WTC11 (cell line): Measurements from ENCODE around the gene EXOC6. TPM values are rescaled to one million over a fixed set of nuclear protein-coding genes. Genes with fewer than 3 reads are reported as not detected.
A peak's percentile ranks its signal among the peaks of the same experiment; 100 is the strongest.

Source experiments
- ATAC-seq: fragments of 200-7000 bp; cut with Tn5 transposase; 2 replicates; pipeline ENCODE4 v1.10.0; 2021; ENCODE audit warnings: mild to moderate bottlenecking, moderate library complexity
- CTCF ChIA-PET: fragments of 300-600 bp; sonication (Branson Sonifier 250); formaldehyde crosslinking; loops from one replicate; lab custom pipeline; 2021; ENCODE audit warnings: antibody characterized with exemption; lab: Charles Lee
- POLR2A ChIA-PET: fragments of 350-600 bp; sonication (Branson Sonifier 250); formaldehyde crosslinking; loops from one replicate; lab custom pipeline; 2021; ENCODE audit warnings: antibody characterized with exemption; lab: Charles Lee
- DNase-seq: peaks from one replicate; pipeline ENCODE4 v3.0.0; 2021; ENCODE audit warnings: low spot score
- H3K27ac Mint-ChIP-seq: 2 replicates; pipeline ENCODE4 v1.8.0; 2021; ENCODE audit warnings: mixed read lengths
- H3K27me3 Mint-ChIP-seq: 2 replicates; pipeline ENCODE4 v1.8.0; 2021; ENCODE audit warnings: low read depth, mild to moderate bottlenecking, moderate library complexity, mixed read lengths
- H3K36me3 Mint-ChIP-seq: 2 replicates; pipeline ENCODE4 v1.8.0; 2021; ENCODE audit warnings: mixed read lengths
- H3K4me1 Mint-ChIP-seq: 2 replicates; pipeline ENCODE4 v1.8.0; 2022; ENCODE audit warnings: mixed read lengths
- H3K4me3 Mint-ChIP-seq: 2 replicates; pipeline ENCODE4 v1.8.0; 2021; ENCODE audit warnings: mild to moderate bottlenecking, moderate library complexity, mixed read lengths
- H3K9me3 Mint-ChIP-seq: 2 replicates; pipeline ENCODE4 v1.8.0; 2021; ENCODE audit warnings: mixed read lengths
- ATF2 ChIP-seq: sonication (generic); formaldehyde crosslinking; IDR thresholded peaks from 2 replicates; pipeline ENCODE4 v1.8.1; 2022; ENCODE audit warnings: low read depth, missing genetic modification reagents, borderline replicate concordance
- ATF6 ChIP-seq: sonication (generic); formaldehyde crosslinking; IDR thresholded peaks from 2 replicates; pipeline ENCODE4 v1.8.1; 2023; ENCODE audit warnings: mild to moderate bottlenecking, missing genetic modification reagents
- CREB1 ChIP-seq: sonication (generic); formaldehyde crosslinking; IDR thresholded peaks from 2 replicates; pipeline ENCODE4 v1.8.0; 2023; ENCODE audit warnings: mild to moderate bottlenecking, missing genetic modification reagents
- ELF4 ChIP-seq: sonication (generic); formaldehyde crosslinking; IDR thresholded peaks from 2 replicates; pipeline ENCODE4 v1.8.1; 2022; ENCODE audit warnings: low read depth, mild to moderate bottlenecking, moderate library complexity, missing genetic modification reagents
- ESRRA ChIP-seq: sonication (generic); formaldehyde crosslinking; IDR thresholded peaks from 2 replicates; pipeline ENCODE4 v1.8.1; 2022; ENCODE audit warnings: mild to moderate bottlenecking, missing genetic modification reagents, borderline replicate concordance
- FOXJ3 ChIP-seq: sonication (generic); formaldehyde crosslinking; IDR thresholded peaks from 2 replicates; pipeline ENCODE4 v1.9.0; 2021; ENCODE audit warnings: missing genetic modification reagents, mild to moderate bottlenecking, borderline replicate concordance
- GTF2I ChIP-seq: fragments of 250-450 bp; sonication (Bioruptor Pico); conservative IDR thresholded peaks from 2 replicates; pipeline ENCODE4 v1.4.0; 2021; ENCODE audit warnings: mild to moderate bottlenecking
- HMGXB4 ChIP-seq: sonication (generic); formaldehyde crosslinking; IDR thresholded peaks from 2 replicates; pipeline ENCODE4 v1.8.1; 2023; ENCODE audit warnings: mild to moderate bottlenecking, moderate library complexity, missing genetic modification reagents
- JUN ChIP-seq: sonication (generic); formaldehyde crosslinking; IDR thresholded peaks from 2 replicates; pipeline ENCODE4 v1.8.0; 2023; ENCODE audit warnings: mild to moderate bottlenecking, missing genetic modification reagents
- KAT7 ChIP-seq: sonication (generic); formaldehyde crosslinking; IDR thresholded peaks from 2 replicates; pipeline ENCODE4 v1.8.1; 2023; ENCODE audit warnings: missing genetic modification reagents, mild to moderate bottlenecking, borderline replicate concordance
- MLX ChIP-seq: sonication (generic); formaldehyde crosslinking; IDR thresholded peaks from 2 replicates; pipeline ENCODE4 v1.8.1; 2023; ENCODE audit warnings: mild to moderate bottlenecking, missing genetic modification reagents, moderate library complexity
- MYBL2 ChIP-seq: sonication (generic); formaldehyde crosslinking; IDR thresholded peaks from 2 replicates; pipeline ENCODE4 v1.8.1; 2023; ENCODE audit warnings: mild to moderate bottlenecking, moderate library complexity, missing genetic modification reagents
- NFYB ChIP-seq: sonication (generic); formaldehyde crosslinking; conservative IDR thresholded peaks from 2 replicates; pipeline ENCODE4 v1.8.0; 2022; ENCODE audit warnings: low read depth, missing genetic modification reagents
- NR2C2 ChIP-seq: sonication (generic); formaldehyde crosslinking; IDR thresholded peaks from 2 replicates; pipeline ENCODE4 v1.8.0; 2022; ENCODE audit warnings: mild to moderate bottlenecking, missing genetic modification reagents
- NR3C1 ChIP-seq: sonication (generic); formaldehyde crosslinking; conservative IDR thresholded peaks from 2 replicates; pipeline ENCODE4 v1.8.1; 2023; ENCODE audit warnings: low read depth, mild to moderate bottlenecking, missing genetic modification reagents
- OVOL2 ChIP-seq: fragments of 250-450 bp; sonication (Bioruptor Pico); IDR thresholded peaks from 2 replicates; pipeline ENCODE4 v1.9.0; 2021; ENCODE audit warnings: mild to moderate bottlenecking, borderline replicate concordance
- PREB ChIP-seq: sonication (generic); formaldehyde crosslinking; IDR thresholded peaks from 2 replicates; pipeline ENCODE4 v1.8.1; 2022; ENCODE audit warnings: mild to moderate bottlenecking, missing genetic modification reagents, moderate library complexity, borderline replicate concordance
- SP1 ChIP-seq: sonication (generic); formaldehyde crosslinking; conservative IDR thresholded peaks from 2 replicates; pipeline ENCODE4 v1.8.1; 2022; ENCODE audit warnings: missing genetic modification reagents
- ZBTB21 ChIP-seq: sonication (generic); formaldehyde crosslinking; IDR thresholded peaks from 2 replicates; pipeline ENCODE4 v1.8.1; 2023; ENCODE audit warnings: mild to moderate bottlenecking, missing genetic modification reagents, borderline replicate concordance
- ZNF232 ChIP-seq: sonication (generic); formaldehyde crosslinking; IDR thresholded peaks from 2 replicates; pipeline ENCODE4 v1.8.0; 2022; ENCODE audit warnings: mild to moderate bottlenecking, missing genetic modification reagents
- ZNF396 ChIP-seq: fragments of 250-450 bp; sonication (Bioruptor Pico); IDR thresholded peaks from 2 replicates; pipeline ENCODE4 v1.8.0; 2021; ENCODE audit warnings: mild to moderate bottlenecking, moderate library complexity, borderline replicate concordance
- ZNF416 ChIP-seq: fragments of 250-450 bp; sonication (Bioruptor Pico); IDR thresholded peaks from 2 replicates; pipeline ENCODE4 v1.9.0; 2021; ENCODE audit warnings: mild to moderate bottlenecking, inconsistent platforms
- ZNF532 ChIP-seq: fragments of 250-450 bp; sonication (Bioruptor Pico); IDR thresholded peaks from 2 replicates; pipeline ENCODE4 v1.9.0; 2021; ENCODE audit warnings: mild to moderate bottlenecking, borderline replicate concordance
- total RNA-seq: library from RNA; stranded (reverse); gene quantifications from 3 replicates; pipeline ENCODE4 v1.2.3, GENCODE V29; 2021

The EXOC6 gene
- total RNA-seq, 1 experiment from 2014 or later, result 5.0 TPM

- TF ChIP-seq ATF2 (CRISPR knock-in tag) (no peak), CREB1 (CRISPR knock-in tag) (no peak), HMGXB4 (CRISPR knock-in tag) (peak; percentile 63; the same call in 1 of the 2 replicates), MLX (CRISPR knock-in tag) (no peak), NFYB (no peak), ZNF232 (CRISPR knock-in tag) (no peak), NR3C1 (no peak), ESRRA (CRISPR knock-in tag) (0 out of 2 replicates have a peak, but pooled peaks have one; percentile 32)
Measured at GRCh38 chr10:93074597-93075368, 226.5 kb downstream of the EXOC6 start (continued).

GRCh38 chr10:93075369-93076221 is 227.3 kb downstream of the EXOC6 start:
- H3K9me3 Mint-ChIP-seq, result no peaks in the 10 kb centered on the region
- ATAC-seq, result no peak
- no peaks in the 10 kb centered on the region for H3K36me3 Mint-ChIP-seq
- ChIA-PET CTCF (interaction anchor here (0.7 to 7.1 kb wide), 15 partner anchors 12 to 407 kb away, joined by 3 to 106 read pairs (median 4); partner anchors contain the start of gene CYP26C1), POLR2A (no interaction called here)
- peaks cover 87% of the 10 kb centered on the region for H3K27me3 Mint-ChIP-seq
- no peak for DNase-seq
- H3K27ac Mint-ChIP-seq, result no peak overlapping the region
- peaks cover 43% of the 10 kb centered on the region for H3K4me1 Mint-ChIP-seq
- peak overlapping the region; percentile 89 for H3K4me3 Mint-ChIP-seq
- TF ChIP-seq ATF6 (no peak), ZNF532 (CRISPR knock-in tag) (no peak), MYBL2 (CRISPR knock-in tag) (no peak), ZNF396 (CRISPR knock-in tag) (no peak), NR2C2 (no peak), JUN (no peak), ESRRA (CRISPR knock-in tag) (no peak), GTF2I (CRISPR knock-in tag) (no peak), ELF4 (no peak), ZBTB21 (no peak), ZNF416 (no peak), PREB (CRISPR knock-in tag) (no peak), SP1 (CRISPR knock-in tag) (no peak), FOXJ3 (CRISPR knock-in tag) (no peak), OVOL2 (CRISPR knock-in tag) (no peak), KAT7 (no peak)
